GM12801 (cell line): ENCODE measurements around the gene WDR44.

Source experiments
- CTCF ChIP-seq: IDR thresholded peaks from one replicate; pipeline ENCODE4 v1.5.1; 2011; ENCODE audit warnings: control low read depth; ENCODE audit not compliant: insufficient read length; ENCODE audit errors: extremely low read depth

WDR44 gene

GRCh38 chrX:118338930-118339329 is 7.0 kb upstream of the WDR44 start:
- TF ChIP-seq CTCF = no peak

GRCh38 chrX:118345045-118345463 is 852 bp upstream of the WDR44 start:
- no peak for TF ChIP-seq CTCF

- TF ChIP-seq CTCF = no peak
These were observed 570 bp downstream of the WDR44 start for GRCh38 chrX:118346258-118347094.

- TF ChIP-seq CTCF = no peak
These were observed 1.2 kb downstream of the WDR44 start for GRCh38 chrX:118347131-118347530.

GRCh38 chrX:118347736-118348135 is 1.8 kb downstream of the WDR44 start:
- TF ChIP-seq CTCF = no peak

- TF ChIP-seq CTCF = no peak
These were observed 2.4 kb downstream of the WDR44 start for GRCh38 chrX:118348186-118348810.

GRCh38 chrX:118349188-118349587 is 3.3 kb downstream of the WDR44 start:
- TF ChIP-seq CTCF = no peak
